ENCODE data around the gene STRN3.

Gene STRN3

DNA sequence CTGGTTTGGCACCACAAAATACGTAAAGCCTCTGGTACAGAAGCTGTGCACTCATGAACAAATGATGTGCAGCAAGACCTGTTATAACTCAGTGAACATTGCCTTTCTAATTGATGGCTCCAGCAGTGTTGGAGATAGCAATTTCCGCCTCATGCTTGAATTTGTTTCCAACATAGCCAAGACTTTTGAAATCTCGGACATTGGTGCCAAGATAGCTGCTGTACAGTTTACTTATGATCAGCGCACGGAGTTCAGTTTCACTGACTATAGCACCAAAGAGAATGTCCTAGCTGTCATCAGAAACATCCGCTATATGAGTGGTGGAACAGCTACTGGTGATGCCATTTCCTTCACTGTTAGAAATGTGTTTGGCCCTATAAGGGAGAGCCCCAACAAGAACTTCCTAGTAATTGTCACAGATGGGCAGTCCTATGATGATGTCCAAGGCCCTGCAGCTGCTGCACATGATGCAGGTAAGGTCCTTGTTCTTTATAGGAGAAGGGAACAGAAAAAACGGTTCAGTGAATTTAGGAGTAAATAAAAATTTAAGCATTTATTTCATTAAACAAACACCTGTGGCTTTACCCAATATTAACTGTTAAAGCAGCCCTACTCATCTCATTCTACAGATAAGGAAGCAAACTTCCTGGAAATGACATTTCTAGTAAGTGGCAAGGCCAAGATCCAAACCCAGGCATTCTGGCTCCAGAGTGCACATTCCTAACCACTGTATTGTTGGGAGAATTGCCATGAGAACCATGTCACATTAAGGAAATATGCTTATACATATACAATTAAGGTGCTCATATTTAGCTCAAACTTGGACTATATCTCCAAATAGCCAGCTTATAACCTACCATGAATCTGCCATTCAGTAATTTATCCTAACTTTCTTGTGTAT lies 140.1 kb downstream of the STRN3 start:
- Histone ChIP-seq H3K4me2 (ENCODE audit: insufficient read depth, low read length, poor library complexity, severe bottlenecking) (no peak overlapping the region), H3K14ac (ENCODE audit: low read length) (no peak overlapping the region), H2AK5ac (ENCODE audit: low read depth, low read length) (no peak overlapping the region), H2BK15ac (ENCODE audit: low read length) (no peak overlapping the region), H4K8ac (ENCODE audit: low read depth, low read length) (no peak overlapping the region), H3K23ac (ENCODE audit: low read depth, low read length, poor library complexity) (no peak overlapping the region), H3K4ac (ENCODE audit: low read length) (no peak overlapping the region), H3K4me1 (ENCODE audit: control insufficient read depth in 2 of 2, insufficient read depth in 1 of 2, low read depth in 1 of 2, low read length in 2 of 2) (no peaks in the 10 kb centered on the region), H2BK12ac (ENCODE audit: low read length) (no peak overlapping the region), H2BK5ac (ENCODE audit: low read length) (no peak overlapping the region), H3K27me3 (ENCODE audit: control insufficient read depth in 3 of 3, insufficient read depth in 3 of 3, low read depth in 1 of 3, low read length in 3 of 3) (no peaks in the 10 kb centered on the region), H2BK120ac (ENCODE audit: low read depth, low read length) (no peak overlapping the region), H4K91ac (ENCODE audit: low read depth, low read length, poor library complexity) (no peak overlapping the region), H3K79me1 (ENCODE audit: low read depth, low read length) (no peaks in the 10 kb centered on the region), H3K9ac (ENCODE audit: low read depth, low read length, poor library complexity) (no peak overlapping the region), H3K36me3 (replicated peaks in 1 of 2; ENCODE audit: control insufficient read depth in 2 of 2, insufficient read depth in 2 of 2, low read length in 2 of 2) (peaks cover 0 to 2% of the 10 kb centered on the region in 2 donors), H3K4me3 (ENCODE audit: low read length in 2 of 2) (no peak overlapping the region), H3K9me3 (replicated peaks in 1 of 2; ENCODE audit: control insufficient read depth in 2 of 2, insufficient read depth in 1 of 2, low read depth in 1 of 2, low read length in 2 of 2) (no peaks in the 10 kb centered on the region), H3K27ac (replicated peaks; ENCODE audit: low read length) (no peak overlapping the region), H3K18ac (ENCODE audit: low read length) (no peak overlapping the region), H2AFZ (ENCODE audit: low read length) (no peak overlapping the region)
- no peak for DNase-seq (ENCODE audit: low spot score)
- WGBS, 2 donors (ENCODE audit: extremely low coverage in 2 of 2, insufficient read length in 2 of 2, insufficient replicate concordance in 1 of 2), result no CpG with 5 or more reads among the region's 7 CpGs

GRCh38 chr14:30884901-30885300 lies 141.3 kb downstream of the STRN3 start:
- Histone ChIP-seq H2AFZ (ENCODE audit: low read length) (no peak overlapping the region), H2BK120ac (ENCODE audit: low read depth, low read length) (no peak overlapping the region), H3K9ac (ENCODE audit: low read depth, low read length, poor library complexity) (no peak overlapping the region), H3K9me3 (replicated peaks in 1 of 2; ENCODE audit: control insufficient read depth in 2 of 2, insufficient read depth in 1 of 2, low read depth in 1 of 2, low read length in 2 of 2) (no peaks in the 10 kb centered on the region), H2BK12ac (ENCODE audit: low read length) (no peak overlapping the region), H3K27me3 (ENCODE audit: control insufficient read depth in 3 of 3, insufficient read depth in 3 of 3, low read depth in 1 of 3, low read length in 3 of 3) (no peaks in the 10 kb centered on the region), H3K4me2 (ENCODE audit: insufficient read depth, low read length, poor library complexity, severe bottlenecking) (no peak overlapping the region), H4K8ac (ENCODE audit: low read depth, low read length) (no peak overlapping the region), H3K4ac (ENCODE audit: low read length) (no peak overlapping the region), H3K14ac (ENCODE audit: low read length) (no peak overlapping the region), H2BK15ac (ENCODE audit: low read length) (no peak overlapping the region), H2AK5ac (ENCODE audit: low read depth, low read length) (no peak overlapping the region), H3K27ac (replicated peaks; ENCODE audit: low read length) (no peak overlapping the region), H3K23ac (ENCODE audit: low read depth, low read length, poor library complexity) (no peak overlapping the region), H3K4me1 (ENCODE audit: control insufficient read depth in 2 of 2, insufficient read depth in 1 of 2, low read depth in 1 of 2, low read length in 2 of 2) (no peaks in the 10 kb centered on the region), H3K36me3 (replicated peaks in 1 of 2; ENCODE audit: control insufficient read depth in 2 of 2, insufficient read depth in 2 of 2, low read length in 2 of 2) (peaks cover 0 to 2% of the 10 kb centered on the region in 2 donors), H2BK5ac (ENCODE audit: low read length) (no peak overlapping the region), H3K79me1 (ENCODE audit: low read depth, low read length) (no peaks in the 10 kb centered on the region), H3K4me3 (ENCODE audit: low read length in 2 of 2) (no peak overlapping the region), H3K18ac (ENCODE audit: low read length) (no peak overlapping the region), H4K91ac (ENCODE audit: low read depth, low read length, poor library complexity) (no peak overlapping the region)
- no CpG with 5 or more reads among the region's 3 CpGs for WGBS, 2 donors (ENCODE audit: extremely low coverage in 2 of 2, insufficient read length in 2 of 2, insufficient replicate concordance in 1 of 2)
- DNase-seq (ENCODE audit: low spot score), result no peak

GRCh38 chr14:30883508-30884294 lies 142.5 kb downstream of the STRN3 start:
- Histone ChIP-seq H4K8ac (ENCODE audit: low read depth, low read length) (no peak overlapping the region), H2BK5ac (ENCODE audit: low read length) (no peak overlapping the region), H2AFZ (ENCODE audit: low read length) (no peak overlapping the region), H3K4me3 (ENCODE audit: low read length in 2 of 2) (no peak overlapping the region), H3K4me2 (ENCODE audit: insufficient read depth, low read length, poor library complexity, severe bottlenecking) (no peak overlapping the region), H3K36me3 (replicated peaks in 1 of 2; ENCODE audit: control insufficient read depth in 2 of 2, insufficient read depth in 2 of 2, low read length in 2 of 2) (peaks cover 0 to 2% of the 10 kb centered on the region in 2 donors), H3K23ac (ENCODE audit: low read depth, low read length, poor library complexity) (no peak overlapping the region), H3K14ac (ENCODE audit: low read length) (no peak overlapping the region), H3K4me1 (ENCODE audit: control insufficient read depth in 2 of 2, insufficient read depth in 1 of 2, low read depth in 1 of 2, low read length in 2 of 2) (no peaks in the 10 kb centered on the region), H2BK120ac (ENCODE audit: low read depth, low read length) (no peak overlapping the region), H2BK12ac (ENCODE audit: low read length) (no peak overlapping the region), H3K18ac (ENCODE audit: low read length) (no peak overlapping the region), H2AK5ac (ENCODE audit: low read depth, low read length) (no peak overlapping the region), H3K79me1 (ENCODE audit: low read depth, low read length) (no peaks in the 10 kb centered on the region), H4K91ac (ENCODE audit: low read depth, low read length, poor library complexity) (no peak overlapping the region), H3K9ac (ENCODE audit: low read depth, low read length, poor library complexity) (no peak overlapping the region), H3K27ac (replicated peaks; ENCODE audit: low read length) (no peak overlapping the region), H3K27me3 (ENCODE audit: control insufficient read depth in 3 of 3, insufficient read depth in 3 of 3, low read depth in 1 of 3, low read length in 3 of 3) (no peaks in the 10 kb centered on the region), H3K4ac (ENCODE audit: low read length) (no peak overlapping the region), H3K9me3 (replicated peaks in 1 of 2; ENCODE audit: control insufficient read depth in 2 of 2, insufficient read depth in 1 of 2, low read depth in 1 of 2, low read length in 2 of 2) (no peaks in the 10 kb centered on the region), H2BK15ac (ENCODE audit: low read length) (no peak overlapping the region)
- WGBS, 2 donors (ENCODE audit: extremely low coverage in 2 of 2, insufficient read length in 2 of 2, insufficient replicate concordance in 1 of 2), result no CpG with 5 or more reads among the region's 6 CpGs
- no peak for DNase-seq (ENCODE audit: low spot score)

DNA sequence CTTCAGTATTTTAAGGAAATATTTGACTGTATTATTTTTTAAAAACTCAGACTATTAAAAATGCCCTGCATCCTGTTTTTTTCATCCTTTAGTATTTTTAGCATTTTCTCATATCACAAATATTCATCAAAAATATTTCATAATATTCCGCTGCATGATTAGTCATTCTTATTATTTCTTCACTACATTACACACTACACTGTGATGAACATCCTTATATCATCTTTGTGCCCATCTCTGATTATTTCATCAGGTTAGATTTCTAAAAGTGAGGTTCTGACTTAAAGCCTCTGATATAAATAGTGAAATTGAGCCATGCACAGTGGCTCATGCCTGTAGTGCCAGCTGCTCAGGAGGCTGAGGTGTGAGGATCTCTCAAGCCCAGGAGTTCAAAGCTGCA lies 143.7 kb downstream of the STRN3 start:
- H3K9me3 ChIP-seq (replicated peaks in 1 of 2; ENCODE audit: control insufficient read depth in 2 of 2, insufficient read depth in 1 of 2, low read depth in 1 of 2, low read length in 2 of 2), result no peaks in the 10 kb centered on the region
- no peak overlapping the region for H3K4me2 ChIP-seq (ENCODE audit: insufficient read depth, low read length, poor library complexity, severe bottlenecking)
- H3K4ac ChIP-seq (ENCODE audit: low read length), result no peak overlapping the region
- H3K9ac ChIP-seq (ENCODE audit: low read depth, low read length, poor library complexity), result no peak overlapping the region
- H3K4me3 ChIP-seq (ENCODE audit: low read length in 2 of 2), result no peak overlapping the region
- H3K36me3 ChIP-seq (replicated peaks in 1 of 2; ENCODE audit: control insufficient read depth in 2 of 2, insufficient read depth in 2 of 2, low read length in 2 of 2), result peaks cover 0 to 2% of the 10 kb centered on the region in 2 donors
- H4K8ac ChIP-seq (ENCODE audit: low read depth, low read length), result no peak overlapping the region
- no peak for DNase-seq (ENCODE audit: low spot score)
- no peak overlapping the region for H4K91ac ChIP-seq (ENCODE audit: low read depth, low read length, poor library complexity)
- no peak overlapping the region for H3K27ac ChIP-seq (replicated peaks; ENCODE audit: low read length)
- no peaks in the 10 kb centered on the region for H3K27me3 ChIP-seq (ENCODE audit: control insufficient read depth in 3 of 3, insufficient read depth in 3 of 3, low read depth in 1 of 3, low read length in 3 of 3)
- no peak overlapping the region for H2BK12ac ChIP-seq (ENCODE audit: low read length)
- no peak overlapping the region for H3K23ac ChIP-seq (ENCODE audit: low read depth, low read length, poor library complexity)
- no peak overlapping the region for H3K14ac ChIP-seq (ENCODE audit: low read length)
- 62 to 100% methylated on average over 1 of the region's 1 CpG for WGBS, 2 donors (ENCODE audit: extremely low coverage in 2 of 2, insufficient read length in 2 of 2, insufficient replicate concordance in 1 of 2)
- H2BK15ac ChIP-seq (ENCODE audit: low read length), result no peak overlapping the region
- no peak overlapping the region for H2AFZ ChIP-seq (ENCODE audit: low read length)
- no peaks in the 10 kb centered on the region for H3K4me1 ChIP-seq (ENCODE audit: control insufficient read depth in 2 of 2, insufficient read depth in 1 of 2, low read depth in 1 of 2, low read length in 2 of 2)
- H3K79me1 ChIP-seq (ENCODE audit: low read depth, low read length), result no peaks in the 10 kb centered on the region
- no peak overlapping the region for H3K18ac ChIP-seq (ENCODE audit: low read length)
- no peak overlapping the region for H2AK5ac ChIP-seq (ENCODE audit: low read depth, low read length)
- no peak overlapping the region for H2BK5ac ChIP-seq (ENCODE audit: low read length)
- no peak overlapping the region for H2BK120ac ChIP-seq (ENCODE audit: low read depth, low read length)

Measured in neuronal stem cell (in vitro differentiated cells).